HG03439 (cell line): Measurements from ENCODE around the gene TTC13.

Source experiments
- ATAC-seq: cut with Tn5 transposase; IDR thresholded peaks from one replicate; pipeline ENCODE4 v1.9.1; 2021; ENCODE audit warnings: mild to moderate bottlenecking, moderate library complexity; ENCODE audit not compliant: unreplicated experiment

TTC13 gene

DNA sequence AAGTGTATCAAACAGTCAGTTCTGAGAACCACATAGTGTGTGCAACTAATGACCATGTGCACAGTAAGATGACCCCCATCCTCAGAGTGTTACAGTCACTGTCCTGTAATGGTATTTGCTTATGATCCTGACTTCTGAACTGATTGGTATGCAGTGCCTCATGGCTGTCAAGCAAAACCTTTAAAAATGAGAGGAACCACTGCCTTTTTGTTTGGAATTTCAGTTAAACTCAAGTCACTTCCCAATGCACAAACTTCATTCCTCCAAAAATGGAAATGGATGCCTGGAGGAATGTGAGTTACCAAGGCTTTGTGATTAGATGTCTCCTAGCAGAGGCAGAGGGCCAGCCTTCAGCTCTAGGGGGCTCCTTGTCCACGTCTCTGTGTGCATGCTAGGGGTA lies 120.8 kb downstream of the TTC13 start:
- no peak for ATAC-seq

DNA sequence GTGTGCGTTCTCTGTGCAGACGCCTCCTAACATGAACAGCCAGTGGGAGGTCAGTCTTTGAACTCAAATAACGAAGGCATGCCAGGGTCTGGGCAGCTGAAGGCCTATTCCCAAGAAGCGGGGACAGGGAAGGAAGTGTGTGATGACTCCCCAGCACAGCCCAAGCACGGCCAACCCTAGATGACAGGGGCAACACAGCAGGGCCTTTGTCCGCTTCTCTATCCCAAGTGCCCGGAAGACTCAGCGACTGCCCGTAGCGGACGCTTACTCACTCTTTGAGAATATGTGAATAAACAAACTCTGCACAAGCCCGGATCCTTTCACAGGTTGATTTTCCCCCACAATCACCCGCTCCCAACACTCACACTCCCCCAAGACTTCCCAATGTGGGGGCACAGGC lies 121.6 kb downstream of the TTC13 start:
- no peak for ATAC-seq
